IPS-15b (cell line): ENCODE measurements around the gene NPEPL1.

Experiments used
- H3K27me3 ChIP-seq: one replicate; pipeline ENCODE4 v1.6.1; 2013; ENCODE audit warnings: low read length; ENCODE audit not compliant: control insufficient read depth, insufficient read depth
- H3K36me3 ChIP-seq: one replicate; pipeline ENCODE4 v1.6.1; 2013; ENCODE audit warnings: low read length; ENCODE audit not compliant: control insufficient read depth, insufficient read depth
- H3K4me1 ChIP-seq: one replicate; pipeline ENCODE4 v1.6.1; 2013; ENCODE audit warnings: mild to moderate bottlenecking, low read length; ENCODE audit not compliant: control insufficient read depth, insufficient read depth
- H3K4me3 ChIP-seq: one replicate; pipeline ENCODE4 v1.5.1; 2013; ENCODE audit warnings: low read depth, low read length
- H3K9ac ChIP-seq: one replicate; pipeline ENCODE4 v1.6.1; 2013; ENCODE audit warnings: low read depth, mild to moderate bottlenecking, low read length
- H3K9me3 ChIP-seq: one replicate; pipeline ENCODE4 v1.6.1; 2013; ENCODE audit warnings: mild to moderate bottlenecking, low read length; ENCODE audit not compliant: control insufficient read depth, insufficient read depth

NPEPL1 gene

GRCh38 chr20:58690396-58691135, 2.0 kb upstream of the NPEPL1 start:
- peaks cover 12% of the 10 kb centered on the region for H3K4me1 ChIP-seq
- no peak overlapping the region for H3K4me3 ChIP-seq
- H3K27me3 ChIP-seq = no peaks in the 10 kb centered on the region
- no peak overlapping the region for H3K9ac ChIP-seq
- H3K9me3 ChIP-seq = no peaks in the 10 kb centered on the region
- peaks cover 8% of the 10 kb centered on the region for H3K36me3 ChIP-seq

DNA sequence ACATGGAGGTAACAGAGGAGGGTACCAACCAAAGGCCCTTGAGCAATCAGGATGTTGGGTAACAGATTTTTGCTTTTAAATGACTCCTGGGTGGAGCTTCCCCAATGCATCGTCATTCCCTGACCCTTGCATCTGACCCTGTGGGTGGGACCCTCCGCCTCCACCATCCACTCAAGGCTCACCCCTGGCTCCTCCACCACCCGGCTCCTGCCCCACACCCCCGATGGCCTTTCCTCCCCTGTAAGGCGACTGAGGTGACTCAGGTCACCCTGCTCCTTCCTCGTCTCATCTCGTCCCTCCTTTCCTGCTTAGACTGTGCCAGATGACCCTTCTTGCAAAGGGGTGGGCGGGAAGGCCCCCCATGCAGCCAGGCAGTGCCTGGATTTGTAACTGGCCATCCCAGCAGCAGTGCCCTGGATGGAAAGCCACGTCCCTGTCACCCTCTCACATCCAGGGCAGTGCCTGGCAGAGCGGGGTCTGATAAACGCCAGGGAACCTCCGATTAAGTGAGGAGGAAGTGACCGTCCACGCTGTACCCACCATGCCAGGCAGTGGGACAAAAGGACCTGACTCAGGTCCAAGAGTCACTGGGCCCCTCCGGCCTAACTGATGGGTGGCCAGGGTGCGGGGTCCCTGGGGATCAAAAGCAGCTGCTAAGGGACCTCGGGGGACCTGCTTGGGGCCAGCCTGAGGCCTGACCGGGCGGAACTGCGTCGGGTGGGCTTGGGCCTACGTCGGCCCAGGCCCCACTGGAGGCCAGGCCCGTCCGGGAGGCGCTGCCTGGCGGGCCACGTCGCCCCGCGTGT, 624 bp upstream of the NPEPL1 start:
- no peak overlapping the region for H3K4me3 ChIP-seq
- H3K9ac ChIP-seq = peak overlapping the region; percentile 37
- H3K27me3 ChIP-seq = no peaks in the 10 kb centered on the region
- H3K9me3 ChIP-seq = no peaks in the 10 kb centered on the region
- peaks cover 18% of the 10 kb centered on the region for H3K36me3 ChIP-seq
- H3K4me1 ChIP-seq = peaks cover 12% of the 10 kb centered on the region

DNA sequence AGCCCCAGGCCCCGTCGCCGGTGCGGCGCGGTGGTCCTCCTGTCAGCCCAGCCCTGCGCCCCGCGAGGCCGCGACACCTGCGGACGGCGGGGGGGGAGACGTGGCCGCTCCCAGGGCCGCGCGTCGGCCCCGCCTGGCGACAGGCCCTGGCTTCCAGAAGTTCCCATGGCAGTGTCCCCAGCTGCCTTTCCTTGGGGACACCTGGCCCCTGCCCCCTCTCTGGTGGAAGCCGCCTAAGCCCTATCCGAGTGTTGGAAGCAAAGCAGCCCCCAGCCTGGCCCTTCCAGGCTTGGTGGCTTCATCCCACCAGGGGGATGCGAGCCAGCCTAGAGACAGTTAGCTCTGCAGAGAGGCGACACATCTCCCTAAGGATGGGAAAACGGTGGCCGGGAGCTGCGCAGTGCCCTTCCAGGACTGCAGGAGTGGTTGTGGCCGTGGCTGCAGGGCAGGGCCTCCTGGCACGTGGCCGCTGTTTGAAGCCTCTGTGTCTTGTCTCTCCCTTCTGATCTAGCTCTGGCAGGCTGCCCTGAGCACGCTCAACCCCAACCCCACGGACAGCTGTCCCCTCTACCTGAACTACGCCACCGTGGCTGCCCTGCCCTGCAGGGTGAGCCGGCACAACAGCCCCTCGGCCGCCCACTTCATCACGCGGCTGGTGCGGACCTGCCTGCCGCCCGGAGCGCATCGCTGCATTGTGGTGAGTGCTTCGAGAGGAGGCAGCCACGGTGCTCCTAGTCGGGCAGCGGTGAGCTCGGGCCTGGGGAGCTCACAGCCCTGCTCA, 816 bp downstream of the NPEPL1 start:
- Histone ChIP-seq H3K27me3 (no peaks in the 10 kb centered on the region), H3K4me3 (peak overlapping the region; percentile 8), H3K9ac (peak overlapping the region; percentile 54), H3K4me1 (peaks cover 12% of the 10 kb centered on the region), H3K9me3 (no peaks in the 10 kb centered on the region), H3K36me3 (peaks cover 28% of the 10 kb centered on the region)

- H3K9ac ChIP-seq = no peak overlapping the region
- H3K9me3 ChIP-seq = no peaks in the 10 kb centered on the region
- H3K36me3 ChIP-seq = peaks cover 37% of the 10 kb centered on the region
- no peaks in the 10 kb centered on the region for H3K27me3 ChIP-seq
- H3K4me1 ChIP-seq = peaks cover 10% of the 10 kb centered on the region
- no peak overlapping the region for H3K4me3 ChIP-seq
Observed at GRCh38 chr20:58694241-58695083, 1.9 kb downstream of the NPEPL1 start.

GRCh38 chr20:58695084-58695722, 2.6 kb downstream of the NPEPL1 start:
- no peaks in the 10 kb centered on the region for H3K9me3 ChIP-seq
- H3K36me3 ChIP-seq = peaks cover 45% of the 10 kb centered on the region
- H3K9ac ChIP-seq = no peak overlapping the region
- H3K27me3 ChIP-seq = no peaks in the 10 kb centered on the region
- peaks cover 10% of the 10 kb centered on the region for H3K4me1 ChIP-seq
- H3K4me3 ChIP-seq = no peak overlapping the region

DNA sequence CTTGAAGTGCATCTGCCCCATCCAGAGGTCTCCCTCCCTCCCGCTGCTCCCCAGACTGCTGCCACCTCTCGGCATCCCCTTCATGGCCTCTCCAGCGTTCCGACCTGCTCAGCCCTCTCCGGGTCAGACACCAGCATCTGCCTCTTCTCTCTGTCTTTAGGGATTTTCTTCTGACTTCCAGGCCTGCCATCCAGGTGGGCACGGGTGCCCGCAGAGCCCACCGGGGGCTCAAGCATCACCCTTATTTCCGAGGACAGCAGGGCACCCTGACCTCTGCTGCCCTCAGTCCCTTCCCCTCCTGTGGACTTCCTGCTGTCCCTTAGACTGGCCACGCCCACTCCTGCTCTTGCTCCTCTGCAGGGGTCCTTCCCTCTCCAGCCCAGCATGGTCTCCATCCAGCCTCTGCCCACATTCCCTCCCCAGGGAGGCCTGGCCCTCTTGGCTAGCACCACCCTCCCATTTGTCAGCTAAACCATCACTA, 3.3 kb downstream of the NPEPL1 start:
- Histone ChIP-seq H3K4me3 (no peak overlapping the region), H3K27me3 (no peaks in the 10 kb centered on the region), H3K9ac (no peak overlapping the region), H3K9me3 (no peaks in the 10 kb centered on the region), H3K4me1 (peaks cover 7% of the 10 kb centered on the region), H3K36me3 (peaks cover 50% of the 10 kb centered on the region)

DNA sequence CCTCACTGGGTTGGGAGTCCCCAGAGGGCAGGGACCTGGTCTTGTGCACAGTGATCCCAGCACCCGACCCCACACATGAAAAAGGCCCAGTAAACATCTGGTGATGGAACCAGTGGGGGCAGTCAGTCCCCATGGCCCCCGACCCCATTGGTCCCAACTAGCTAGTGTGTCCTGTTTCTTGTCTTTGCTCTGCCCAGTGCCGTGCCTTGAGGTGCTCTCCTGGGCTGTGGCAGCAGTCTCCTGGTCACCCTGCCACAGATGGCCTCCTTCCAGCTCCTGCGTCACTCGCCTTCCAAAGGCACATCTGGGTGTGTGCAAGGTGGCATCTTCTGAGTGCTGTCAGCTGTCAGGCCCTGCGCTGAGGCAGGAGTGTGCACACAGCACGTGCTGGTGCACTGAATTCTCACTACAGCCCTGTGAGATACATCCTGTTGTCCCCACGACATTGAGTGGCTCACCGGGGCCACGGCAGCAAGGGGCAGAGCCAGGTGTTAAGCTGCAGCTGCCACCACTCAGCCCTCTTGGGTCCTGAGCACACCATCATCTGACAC, 3.9 kb downstream of the NPEPL1 start:
- no peaks in the 10 kb centered on the region for H3K9me3 ChIP-seq
- H3K4me1 ChIP-seq = peaks cover 5% of the 10 kb centered on the region
- H3K4me3 ChIP-seq = no peak overlapping the region
- H3K9ac ChIP-seq = no peak overlapping the region
- peaks cover 52% of the 10 kb centered on the region for H3K36me3 ChIP-seq
- H3K27me3 ChIP-seq = no peaks in the 10 kb centered on the region

DNA sequence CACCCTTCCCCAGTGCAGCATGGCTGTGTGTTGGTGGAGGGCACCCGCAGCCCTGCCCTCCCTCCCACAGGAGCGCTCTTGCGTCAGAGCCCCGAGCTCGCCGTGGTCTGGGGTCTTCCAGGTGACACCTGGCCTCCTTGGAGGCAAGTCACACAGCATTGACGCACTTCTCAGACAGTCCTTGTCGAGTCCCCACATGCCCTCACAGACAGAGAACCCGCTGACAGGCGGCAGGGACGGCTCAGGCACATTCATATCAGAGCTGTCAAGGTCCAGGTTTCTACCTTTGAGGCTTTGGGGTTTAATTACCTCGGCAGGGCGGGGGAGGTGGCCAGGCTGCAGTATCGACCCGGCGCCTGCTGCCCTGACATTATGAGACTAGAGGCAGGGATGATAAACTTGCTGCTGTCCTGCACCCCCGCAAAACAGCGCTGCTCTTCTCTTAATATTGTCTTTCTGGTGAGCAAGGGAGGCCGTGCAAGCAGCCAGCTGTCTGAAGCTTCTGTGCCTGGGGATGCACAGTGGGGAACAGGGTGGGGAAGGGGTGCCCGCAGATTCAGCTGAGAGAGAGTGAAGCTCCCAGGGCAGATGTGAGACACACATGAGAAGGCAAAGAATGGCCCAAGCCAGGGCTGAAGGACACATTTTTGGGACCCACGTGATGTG, 4.7 kb downstream of the NPEPL1 start:
- Histone ChIP-seq H3K9me3 (no peaks in the 10 kb centered on the region), H3K9ac (no peak overlapping the region), H3K4me1 (no peaks in the 10 kb centered on the region), H3K4me3 (no peak overlapping the region), H3K36me3 (peaks cover 53% of the 10 kb centered on the region), H3K27me3 (no peaks in the 10 kb centered on the region)

DNA sequence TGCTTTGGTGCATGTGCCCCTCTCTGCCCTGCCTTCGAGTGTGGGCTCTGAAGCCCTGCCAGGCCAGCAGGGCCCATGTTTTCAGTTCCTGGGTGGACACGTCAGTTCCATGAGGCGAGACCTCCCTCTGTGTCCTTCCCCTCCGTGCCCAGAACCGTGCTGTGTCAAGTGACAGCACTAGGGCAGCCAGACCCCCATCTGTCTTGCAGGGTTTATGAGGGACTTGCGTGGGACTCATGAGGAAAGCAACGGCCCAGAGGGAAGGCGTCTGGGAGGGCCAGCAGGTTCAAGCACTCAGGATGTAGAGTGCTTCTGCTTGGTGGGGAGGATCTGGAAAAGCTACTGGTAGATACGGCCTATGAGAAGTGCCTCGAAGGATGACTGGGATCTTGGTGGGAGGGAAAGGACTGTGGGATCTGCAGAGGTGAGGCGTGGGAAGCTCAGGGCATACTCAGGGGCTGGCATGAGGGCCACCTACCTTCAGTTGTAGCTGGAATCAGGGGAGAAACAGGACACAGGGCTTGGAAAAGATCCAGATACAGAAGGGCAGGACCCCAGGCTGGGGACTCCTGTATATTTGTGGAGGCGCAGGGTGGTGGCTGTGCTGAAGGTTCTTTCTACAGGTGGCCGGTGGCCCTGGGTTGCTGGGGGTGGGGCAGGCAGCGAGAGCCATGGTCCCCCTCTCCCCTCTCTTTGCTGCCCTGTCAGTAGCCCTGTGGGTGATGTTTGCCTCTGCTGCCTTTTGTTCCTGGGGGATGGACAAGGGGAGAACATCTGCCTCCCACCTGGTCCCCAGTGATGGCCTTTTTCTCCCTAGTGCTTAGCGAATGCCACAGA, 5.5 kb downstream of the NPEPL1 start:
- Histone ChIP-seq H3K9me3 (no peaks in the 10 kb centered on the region), H3K4me3 (no peak overlapping the region), H3K36me3 (peaks cover 57% of the 10 kb centered on the region), H3K27me3 (no peaks in the 10 kb centered on the region), H3K9ac (no peak overlapping the region), H3K4me1 (no peaks in the 10 kb centered on the region)
